Naive thymus-derived CD4-positive, alpha-beta T cell (primary cell): Measurements from ENCODE around the gene ZNF576. TPM values are rescaled to one million over a fixed set of nuclear protein-coding genes. Genes with fewer than 3 reads are reported as not detected.
"Not testable (repeated sequence)": the region's sequence is repeated elsewhere in the genome, so short reads cannot be mapped to it uniquely, and the experiment has no call there.

Source experiments
- ATAC-seq: fragments of 150-1000 bp; cut with Tn5 transposase; 2 replicates; pipeline ENCODE4 v1.10.0; 2021; ENCODE audit warnings: mild to moderate bottlenecking, moderate library complexity
- CTCF ChIA-PET: fragments of 350-600 bp; sonication (Branson Sonifier 250); formaldehyde crosslinking; loops from one replicate; lab custom pipeline; 2021; ENCODE audit warnings: antibody characterized with exemption; lab: Charles Lee
- POLR2A ChIA-PET: fragments of 350-600 bp; sonication (Branson Sonifier 250); formaldehyde crosslinking; loops from one replicate; lab custom pipeline; 2021; ENCODE audit warnings: antibody characterized with exemption, inconsistent platforms; lab: Charles Lee
- DNase-seq, 9 donors: peaks; one replicate each; pipeline versions ENCODE4 v3.0.0 to v3.0.0-alpha.2; 2020 to 2022; ENCODE audit warnings: mixed read lengths in 1 of 9
- H3K27ac ChIP-seq: one replicate; pipeline ENCODE4 v1.7.0; 2013; ENCODE audit warnings: mild to moderate bottlenecking, low read depth, low read length, moderate library complexity
- H3K27me3 ChIP-seq, 2 donors: one replicate each; pipeline ENCODE4 v1.7.0; 2013; ENCODE audit warnings: low read length in 2 of 2, mild to moderate bottlenecking in 2 of 2, moderate library complexity in 2 of 2; ENCODE audit not compliant: control insufficient read depth in 2 of 2, insufficient read depth in 2 of 2
- H3K36me3 ChIP-seq, 3 experiments: 1 replicate in 2 of 3; 2 replicates in 1 of 3; pipeline ENCODE4 v1.7.0; 2013; ENCODE audit warnings: low read length in 3 of 3, mild to moderate bottlenecking in 3 of 3, moderate library complexity in 1 of 3; ENCODE audit not compliant: insufficient read depth in 3 of 3, control insufficient read depth in 2 of 3
- H3K4me1 ChIP-seq, 2 donors: one replicate each; pipeline ENCODE4 v1.7.0; 2013; ENCODE audit warnings: low read length in 2 of 2, mild to moderate bottlenecking in 2 of 2, moderate library complexity in 1 of 2; ENCODE audit not compliant: control insufficient read depth in 2 of 2, insufficient read depth in 2 of 2
- H3K4me3 ChIP-seq: 2 replicates; pipeline ENCODE4 v1.7.0; 2013; ENCODE audit warnings: mild to moderate bottlenecking, low read length
- H3K9me3 ChIP-seq, 3 experiments: 1 replicate in 2 of 3; 2 replicates in 1 of 3; pipeline ENCODE4 v1.7.0; 2013; ENCODE audit warnings: low read length in 3 of 3; ENCODE audit not compliant: control insufficient read depth in 2 of 3
- H3K27ac Mint-ChIP-seq, 9 donors: one replicate each; pipeline ENCODE4 v1.8.0; 2020 to 2022; ENCODE audit warnings: mixed read lengths in 9 of 9, mild to moderate bottlenecking in 8 of 9, moderate library complexity in 5 of 9, inconsistent platforms in 2 of 9
- H3K27me3 Mint-ChIP-seq, 5 donors: one replicate each; pipeline ENCODE4 v1.8.0; 2021 to 2022; ENCODE audit warnings: mixed read lengths in 5 of 5, mild to moderate bottlenecking in 1 of 5
- H3K36me3 Mint-ChIP-seq, 5 donors: one replicate each; pipeline ENCODE4 v1.8.0; 2020 to 2022; ENCODE audit warnings: mixed read lengths in 5 of 5, mild to moderate bottlenecking in 3 of 5, inconsistent platforms in 1 of 5
- H3K4me1 Mint-ChIP-seq, 7 donors: one replicate each; pipeline ENCODE4 v1.8.0; 2020 to 2022; ENCODE audit warnings: mixed read lengths in 7 of 7, mild to moderate bottlenecking in 3 of 7, inconsistent platforms in 1 of 7
- H3K4me3 Mint-ChIP-seq, 10 donors: one replicate each; pipeline ENCODE4 v1.8.0; 2020 to 2022; ENCODE audit warnings: mild to moderate bottlenecking in 10 of 10, mixed read lengths in 10 of 10, moderate library complexity in 6 of 10, inconsistent platforms in 2 of 10
- H3K9me3 Mint-ChIP-seq, 11 donors: one replicate each; pipeline ENCODE4 v1.8.0; 2020 to 2022; ENCODE audit warnings: mixed read lengths in 11 of 11, mild to moderate bottlenecking in 4 of 11, inconsistent platforms in 1 of 11, moderate library complexity in 1 of 11
- intact Hi-C, 2 donors: fragments of 100-400 bp; cut with micrococcal nuclease; formaldehyde crosslinking; loops; one replicate each; pipeline ENCODE4 v1.15.1; 2023
- polyA plus RNA-seq, 2 donors: library from polyadenylated mRNA; unstranded; fragments of 300-500 nt; fragmentation: Illumina TruSeq; gene quantifications; one replicate each; pipeline ENCODE4 v1.2.3, GENCODE V29; 2021
- total RNA-seq, 6 experiments: library from RNA in 5 of 6; stranded (reverse) in 5 of 6; gene quantifications; 1 replicate in 5 of 6; 2 replicates in 1 of 6; pipeline ENCODE4 v1.2.3 and lab custom pipeline; 2021 to 2026

Gene ZNF576
- total and polyA plus RNA-seq, 7 experiments from 2014 or later: 8.6 to 20.6 (median 15.7) TPM

- H3K4me3 Mint-ChIP-seq, ATAC-seq, H3K9me3 Mint-ChIP-seq, H3K27me3 Mint-ChIP-seq, H3K36me3 ChIP-seq, H3K4me1 ChIP-seq, H3K4me3 ChIP-seq, H3K27me3 ChIP-seq, H3K27ac Mint-ChIP-seq, DNase-seq, H3K27ac ChIP-seq, H3K9me3 ChIP-seq, H3K4me1 Mint-ChIP-seq: not testable (repeated sequence)
- POLR2A ChIA-PET: interaction anchor here (0.6 to 0.7 kb wide), 2 partner anchors 19 to 137 kb away, joined by 3 to 4 read pairs; no protein-coding TSS in a partner anchor
- intact Hi-C loops: loop anchor here in 1 of 2 donors (5.0 kb wide), 2 partner anchors 33 to 203 kb away; partner anchors contain the start of gene ZNF428
- H3K36me3 Mint-ChIP-seq: peaks cover under 1 to 38% (median 23%) of the 10 kb centered on the region in 5 donors
- CTCF ChIA-PET: interaction anchor here (0.6 kb wide), 2 partner anchors 115 to 131 kb away, joined by 3 read pairs; no protein-coding TSS in a partner anchor
Measured at GRCh38 chr19:43650276-43650675, 53.9 kb downstream of the ZNF576 start.

Other genes with a start within 250 kb of the ZNF576 start
- gene CD177, start 242.9 kb upstream of the ZNF576 start, total RNA-seq: not detected
- gene CD177, start 242.9 kb upstream of the ZNF576 start, polyA plus RNA-seq: not detected
- 1 to 10 TPM in 1 of 5 experiments, not detected in 4; 1.1 TPM for gene TEX101, start 181.7 kb upstream of the ZNF576 start, total RNA-seq
- not detected for gene TEX101, start 181.7 kb upstream of the ZNF576 start, polyA plus RNA-seq
- gene LYPD3, start 131.0 kb upstream of the ZNF576 start, total RNA-seq: 10 to 100 TPM in 1 of 5 experiments, 1 to 10 TPM in 4; 1.1 to 30.6 (median 6.1) TPM
- gene LYPD3, start 131.0 kb upstream of the ZNF576 start, polyA plus RNA-seq: 1 to 10 TPM; 6.5 to 9.1 TPM
- gene PHLDB3, start 91.8 kb upstream of the ZNF576 start, total RNA-seq: 10 to 100 TPM; 24.5 to 98.8 (median 43.3) TPM
- 1 to 10 TPM; 4.5 to 6.5 TPM for gene PHLDB3, start 91.8 kb upstream of the ZNF576 start, polyA plus RNA-seq
- 10 to 100 TPM; 20.3 to 58.6 (median 23.9) TPM for gene ETHE1, start 69.4 kb upstream of the ZNF576 start, total RNA-seq
- gene ETHE1, start 69.4 kb upstream of the ZNF576 start, polyA plus RNA-seq: 10 to 100 TPM; 58.0 to 59.3 TPM
- 10 to 100 TPM in 2 of 5 experiments, 1 to 10 TPM in 3; 4.5 to 10.7 (median 5.6) TPM for gene ZNF575, start 63.4 kb upstream of the ZNF576 start, total RNA-seq
- gene ZNF575, start 63.4 kb upstream of the ZNF576 start, polyA plus RNA-seq: 1 to 10 TPM; 2.7 to 3.5 TPM
- gene XRCC1, start 21.1 kb upstream of the ZNF576 start, total RNA-seq: 10 to 100 TPM; 32.0 to 36.1 (median 35.4) TPM
- gene XRCC1, start 21.1 kb upstream of the ZNF576 start, polyA plus RNA-seq: 10 to 100 TPM; 27.2 to 34.8 TPM
- 1 to 10 TPM in 2 of 5 experiments, under 1 TPM in 3; 0.27 to 5.8 (median 0.59) TPM for gene PINLYP, start 20.8 kb upstream of the ZNF576 start, total RNA-seq
- gene PINLYP, start 20.8 kb upstream of the ZNF576 start, polyA plus RNA-seq: under 1 TPM in 1 of 2 donors, not detected in 1; 0.49 TPM
- 10 to 100 TPM; 13.5 to 43.8 (median 18.9) TPM for gene IRGQ, start 461 bp upstream of the ZNF576 start, total RNA-seq
- gene IRGQ, start 461 bp upstream of the ZNF576 start, polyA plus RNA-seq: 1 to 10 TPM in 1 of 2 donors, under 1 TPM in 1; 0.32 to 1.1 TPM
- 1 to 10 TPM in 3 of 5 experiments, under 1 TPM in 2; 0.56 to 1.7 (median 1.1) TPM for gene SRRM5, start 15.5 kb downstream of the ZNF576 start, total RNA-seq
- 1 to 10 TPM in 1 of 2 donors, under 1 TPM in 1; 0.97 to 1.3 TPM for gene SRRM5, start 15.5 kb downstream of the ZNF576 start, polyA plus RNA-seq
- gene ZNF428, start 23.0 kb downstream of the ZNF576 start, total RNA-seq: 10 to 100 TPM; 21.7 to 29.1 (median 25.9) TPM
- gene ZNF428, start 23.0 kb downstream of the ZNF576 start, polyA plus RNA-seq: 10 to 100 TPM; 13.1 to 16.1 TPM
- gene CADM4, start 43.3 kb downstream of the ZNF576 start, total RNA-seq: under 1 TPM; 0.35 to 0.97 (median 0.51) TPM
- 1 to 10 TPM in 1 of 2 donors, under 1 TPM in 1; 0.34 to 2.0 TPM for gene CADM4, start 43.3 kb downstream of the ZNF576 start, polyA plus RNA-seq
- gene PLAUR, start 73.6 kb downstream of the ZNF576 start, total RNA-seq: 100 to 1,000 TPM in 1 of 5 experiments, 10 to 100 TPM in 2, 1 to 10 TPM in 2; 3.2 to 358 (median 14.4) TPM
- gene PLAUR, start 73.6 kb downstream of the ZNF576 start, polyA plus RNA-seq: 1 to 10 TPM in 1 of 2 donors, under 1 TPM in 1; 0.77 to 3.2 TPM
- gene IRGC, start 119.5 kb downstream of the ZNF576 start, total RNA-seq: not detected
- not detected for gene IRGC, start 119.5 kb downstream of the ZNF576 start, polyA plus RNA-seq
- gene SMG9, start 158.4 kb downstream of the ZNF576 start, total RNA-seq: 10 to 100 TPM; 48.5 to 75.9 (median 53.9) TPM
- gene SMG9, start 158.4 kb downstream of the ZNF576 start, polyA plus RNA-seq: 1 to 10 TPM; 7.9 to 9.8 TPM
- gene KCNN4, start 184.4 kb downstream of the ZNF576 start, total RNA-seq: 10 to 100 TPM; 12.8 to 53.4 (median 18.8) TPM
- 10 to 100 TPM in 1 of 2 donors, 1 to 10 TPM in 1; 8.1 to 16.0 TPM for gene KCNN4, start 184.4 kb downstream of the ZNF576 start, polyA plus RNA-seq
- gene LYPD5, start 205.9 kb downstream of the ZNF576 start, total RNA-seq: under 1 TPM in 4 of 5 experiments, not detected in 1; 0.19 to 0.89 (median 0.61) TPM
- gene LYPD5, start 205.9 kb downstream of the ZNF576 start, polyA plus RNA-seq: under 1 TPM; 0.28 to 0.34 TPM
- 10 to 100 TPM in 2 of 5 experiments, 1 to 10 TPM in 3; 4.3 to 24.4 (median 7.7) TPM for gene ZNF283, start 230.7 kb downstream of the ZNF576 start, total RNA-seq
- 1 to 10 TPM; 2.2 to 3.7 TPM for gene ZNF283, start 230.7 kb downstream of the ZNF576 start, polyA plus RNA-seq